ENCODE results near the gene DCAF4.

DNA sequence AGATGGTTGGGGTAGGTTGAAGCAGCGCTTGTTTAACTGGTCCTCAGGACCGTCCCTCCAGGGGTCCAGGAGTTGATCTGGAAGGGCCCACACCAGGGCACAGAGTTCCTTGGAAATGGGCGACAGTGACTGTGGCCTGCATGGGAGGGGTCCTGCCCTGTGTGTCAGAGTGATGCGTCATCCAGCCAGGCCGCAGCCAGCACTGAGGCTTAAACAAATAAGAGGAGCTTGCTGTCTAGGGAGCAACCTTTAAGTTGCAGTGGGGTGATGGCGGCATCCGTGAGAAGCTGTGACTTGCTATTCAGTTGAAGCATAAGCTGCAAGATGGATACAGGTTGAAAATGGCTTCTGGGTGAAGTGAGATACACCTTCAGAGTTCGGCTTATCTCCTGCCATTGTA is 20.2 kb downstream of the DCAF4 start:
- TF ChIP-seq, protein P1, sequence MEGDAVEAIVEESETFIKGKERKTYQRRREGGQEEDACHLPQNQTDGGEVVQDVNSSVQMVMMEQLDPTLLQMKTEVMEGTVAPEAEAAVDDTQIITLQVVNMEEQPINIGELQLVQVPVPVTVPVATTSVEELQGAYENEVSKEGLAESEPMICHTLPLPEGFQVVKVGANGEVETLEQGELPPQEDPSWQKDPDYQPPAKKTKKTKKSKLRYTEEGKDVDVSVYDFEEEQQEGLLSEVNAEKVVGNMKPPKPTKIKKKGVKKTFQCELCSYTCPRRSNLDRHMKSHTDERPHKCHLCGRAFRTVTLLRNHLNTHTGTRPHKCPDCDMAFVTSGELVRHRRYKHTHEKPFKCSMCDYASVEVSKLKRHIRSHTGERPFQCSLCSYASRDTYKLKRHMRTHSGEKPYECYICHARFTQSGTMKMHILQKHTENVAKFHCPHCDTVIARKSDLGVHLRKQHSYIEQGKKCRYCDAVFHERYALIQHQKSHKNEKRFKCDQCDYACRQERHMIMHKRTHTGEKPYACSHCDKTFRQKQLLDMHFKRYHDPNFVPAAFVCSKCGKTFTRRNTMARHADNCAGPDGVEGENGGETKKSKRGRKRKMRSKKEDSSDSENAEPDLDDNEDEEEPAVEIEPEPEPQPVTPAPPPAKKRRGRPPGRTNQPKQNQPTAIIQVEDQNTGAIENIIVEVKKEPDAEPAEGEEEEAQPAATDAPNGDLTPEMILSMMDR (conservative IDR thresholded peaks at IDR 0.05; ENCODE audit: low read length) = no peak
- no peak for TF ChIP-seq EZH2phosphoT487 (IDR thresholded peaks at IDR 0.05; ENCODE audit: borderline replicate concordance)
